Transverse colon (tissue), 4 donors: ENCODE results near the gene SKA1. TPM values are rescaled to one million over a fixed set of nuclear protein-coding genes. Genes with fewer than 3 reads are reported as not detected.

ENCODE experiments used
- DNase-seq: peaks from one replicate; pipeline ENCODE4 v3.0.0-alpha.2; 2019
- H3K27ac ChIP-seq, 4 donors: fragments of 200-600 bp; sonication (generic); 2 replicates each; pipeline ENCODE4 v1.5.1; 2016 to 2018; ENCODE audit warnings: inconsistent platforms in 4 of 4
- H3K27me3 ChIP-seq: fragments of 200-600 bp; sonication (generic); 2 replicates; pipeline ENCODE4 v1.5.1; 2017; ENCODE audit warnings: inconsistent platforms
- H3K36me3 ChIP-seq, 4 donors: fragments of 200-600 bp; sonication (generic); 2 replicates each; pipeline ENCODE4 v1.5.1; 2017 to 2019; ENCODE audit warnings: inconsistent platforms in 4 of 4
- H3K4me1 ChIP-seq, 4 donors: fragments of 200-600 bp; sonication (generic); 2 replicates each; pipeline ENCODE4 v1.5.1; 2017 to 2020; ENCODE audit warnings: inconsistent platforms in 4 of 4
- H3K4me3 ChIP-seq, 4 donors: fragments of 200-600 bp; sonication (generic); 1 replicate in 1 of 4; 2 replicates in 3 of 4; pipeline versions ENCODE4 v1.5.1 to v1.6.1; 2017 to 2019; ENCODE audit warnings: inconsistent platforms in 4 of 4
- H3K9me3 ChIP-seq, 2 donors: fragments of 200-600 bp; sonication (generic); 2 replicates each; pipeline ENCODE4 v1.5.1; 2017 to 2019; ENCODE audit warnings: inconsistent platforms in 2 of 2
- CTCF ChIP-seq, 5 experiments: fragments of 200-600 bp in 3 of 5; fragments of 450-650 bp in 2 of 5; sonication (generic) in 3 of 5; IDR thresholded peaks; 1 replicate in 2 of 5; 2 replicates in 3 of 5; pipeline ENCODE4 v1.5.1; 2016 to 2017; ENCODE audit warnings: antibody characterized with exemption in 5 of 5, inconsistent platforms in 3 of 5, mild to moderate bottlenecking in 2 of 5, moderate library complexity in 1 of 5
- EP300 ChIP-seq: sonication (generic); formaldehyde crosslinking; IDR thresholded peaks from one replicate; pipeline ENCODE4 v1.6.1; 2017; ENCODE audit warnings: antibody characterized with exemption, low read depth
- POLR2A ChIP-seq: fragments of 450-650 bp; IDR thresholded peaks from one replicate; pipeline ENCODE4 v1.6.1; 2016; ENCODE audit warnings: antibody characterized with exemption, mild to moderate bottlenecking, moderate library complexity
- POLR2AphosphoS5 ChIP-seq, 3 donors: sonication (generic); formaldehyde crosslinking; IDR thresholded peaks; one replicate each; pipeline ENCODE4 v1.6.1; 2016; ENCODE audit warnings: antibody characterized with exemption in 3 of 3
- WGBS, 2 donors: methylation state at CpG; one replicate each; pipeline ENCODE4 v1.1.5; 2018; ENCODE audit warnings: low coverage in 1 of 2; 5-methylcytosine and 5-hydroxymethylcytosine counted together
- in situ Hi-C, 4 donors: fragments of 200-750 bp; cut with MboI; loops; one replicate each; pipeline versions ENCODE4 v1.15.0 to v1.15.1; 2017; ENCODE audit warnings: low sequenced_read_pairs in 3 of 4, low pct_ligation_motif_present in 1 of 4, low pct_unique_long_range_greater_than_20kb in 1 of 4
- intact Hi-C: fragments of 100-400 bp; cut with DNase I; formaldehyde crosslinking; loops from one replicate; pipeline ENCODE4 v1.15.1; 2023; ENCODE audit warnings: low total_unique reads
- total RNA-seq, 4 donors: library from RNA; depleted of rRNA; stranded (reverse); fragments of >200 nt; gene quantifications; one replicate each; pipeline ENCODE4 v1.1.0, GENCODE V29; 2016

The SKA1 gene
- total RNA-seq, 4 donors from 2014 or later = 0.14 to 4.2 TPM; not detected in 2

- in situ Hi-C loops = loop anchor here in 2 of 4 donors (25.0 kb wide), 2 partner anchors 162 to 362 kb away; no protein-coding TSS in a partner anchor
- H3K4me3 ChIP-seq = peak overlapping the region; percentile 21 to 80 (median 35)
Observed at GRCh38 chr18:50374220-50374752, 560 bp upstream of the SKA1 start.

GRCh38 chr18:50377061-50377798 lies 2.4 kb downstream of the SKA1 start:
- intact Hi-C loops = no loop called here
- no peak for TF ChIP-seq POLR2A
- no peak for TF ChIP-seq POLR2AphosphoS5 (IDR thresholded peaks at IDR 0.05)
- no peak for TF ChIP-seq EP300
- TF ChIP-seq CTCF (IDR thresholded peaks at IDR 0.05) = no peak
- H3K9me3 ChIP-seq = no peaks in the 10 kb centered on the region
- H3K4me3 ChIP-seq = no peak overlapping the region
- no peak for DNase-seq
- no peaks in the 10 kb centered on the region for H3K27me3 ChIP-seq
- no peak overlapping the region for H3K27ac ChIP-seq
- in situ Hi-C loops = no loop called here
- H3K4me1 ChIP-seq = peaks cover 4 to 23% (median 9%) of the 10 kb centered on the region in 4 donors
- 88 to 95% methylated on average over 3 to 5 of the region's 5 CpGs for WGBS, 2 donors
- H3K36me3 ChIP-seq = no peaks in the 10 kb centered on the region

More at GRCh38 chr18:50374220-50374752, 560 bp upstream of the SKA1 start:
- H3K4me1 ChIP-seq = peaks cover 4 to 23% (median 9%) of the 10 kb centered on the region in 4 donors
- WGBS, 2 donors = 22 to 41% methylated on average over 6 to 8 of the region's 8 CpGs
- intact Hi-C loops = no loop called here
- DNase-seq = no peak
- no peaks in the 10 kb centered on the region for H3K36me3 ChIP-seq
- H3K9me3 ChIP-seq = peaks cover 10 to 11% of the 10 kb centered on the region in 2 donors
- TF ChIP-seq POLR2A = no peak
- no peak for TF ChIP-seq EP300
- TF ChIP-seq POLR2AphosphoS5 (IDR thresholded peaks at IDR 0.05) = no peak
- no peaks in the 10 kb centered on the region for H3K27me3 ChIP-seq
- peak overlapping the region; percentile 87 to 90 (median 88) for H3K27ac ChIP-seq

- H3K36me3 ChIP-seq = no peaks in the 10 kb centered on the region
- in situ Hi-C loops = no loop called here
- no peaks in the 10 kb centered on the region for H3K27me3 ChIP-seq
- no peaks in the 10 kb centered on the region for H3K4me1 ChIP-seq
- H3K4me3 ChIP-seq = no peak overlapping the region
- TF ChIP-seq CTCF (IDR thresholded peaks at IDR 0.05) (no peak), EP300 (no peak), POLR2AphosphoS5 (IDR thresholded peaks at IDR 0.05) (no peak), POLR2A (no peak)
- intact Hi-C loops = no loop called here
- H3K27ac ChIP-seq = no peak overlapping the region
- no peaks in the 10 kb centered on the region for H3K9me3 ChIP-seq
- DNase-seq = no peak
- 77% methylated on average over 2 of the region's 2 CpGs; no CpG with 5 or more reads in 1 of the 2 donors for WGBS, 2 donors
Observed at GRCh38 chr18:50388988-50389387, 14.1 kb downstream of the SKA1 start.

- no peaks in the 10 kb centered on the region for H3K27me3 ChIP-seq
- no peak overlapping the region for H3K4me3 ChIP-seq
- 87% methylated on average over 3 of the region's 3 CpGs; no CpG with 5 or more reads in 1 of the 2 donors for WGBS, 2 donors
- in situ Hi-C loops = no loop called here
- no peak overlapping the region for H3K27ac ChIP-seq
- TF ChIP-seq EP300 (no peak), POLR2A (no peak)
- intact Hi-C loops = no loop called here
- DNase-seq = no peak
- H3K36me3 ChIP-seq = no peaks in the 10 kb centered on the region
- no peaks in the 10 kb centered on the region for H3K9me3 ChIP-seq
- H3K4me1 ChIP-seq = no peaks in the 10 kb centered on the region
Observed at GRCh38 chr18:50393802-50394201, 19.0 kb downstream of the SKA1 start.

- TF ChIP-seq EP300 = no peak
- no peak for TF ChIP-seq CTCF (IDR thresholded peaks at IDR 0.05)
- no peaks in the 10 kb centered on the region for H3K36me3 ChIP-seq
- 92 to 100% methylated on average over 1 to 2 of the region's 2 CpGs for WGBS, 2 donors
- DNase-seq = no peak
- H3K4me1 ChIP-seq = no peaks in the 10 kb centered on the region
- intact Hi-C loops (no loop called here), in situ Hi-C loops (no loop called here)
- peaks cover under 1% of the 10 kb centered on the region for H3K27me3 ChIP-seq
- no peak overlapping the region for H3K27ac ChIP-seq
- no peaks in the 10 kb centered on the region for H3K9me3 ChIP-seq
- no peak overlapping the region for H3K4me3 ChIP-seq
Observed at GRCh38 chr18:50395093-50395492, 20.2 kb downstream of the SKA1 start.
